Measurements from ENCODE around the gene KRT3.
"Not testable (repeated sequence)": the region's sequence is repeated elsewhere in the genome, so short reads cannot be mapped to it uniquely, and the experiment has no call there.

Gene KRT3

GRCh38 chr12:52760623-52761022 is 35.3 kb downstream of the KRT3 start:
- ATAC-seq = no peak

DNA sequence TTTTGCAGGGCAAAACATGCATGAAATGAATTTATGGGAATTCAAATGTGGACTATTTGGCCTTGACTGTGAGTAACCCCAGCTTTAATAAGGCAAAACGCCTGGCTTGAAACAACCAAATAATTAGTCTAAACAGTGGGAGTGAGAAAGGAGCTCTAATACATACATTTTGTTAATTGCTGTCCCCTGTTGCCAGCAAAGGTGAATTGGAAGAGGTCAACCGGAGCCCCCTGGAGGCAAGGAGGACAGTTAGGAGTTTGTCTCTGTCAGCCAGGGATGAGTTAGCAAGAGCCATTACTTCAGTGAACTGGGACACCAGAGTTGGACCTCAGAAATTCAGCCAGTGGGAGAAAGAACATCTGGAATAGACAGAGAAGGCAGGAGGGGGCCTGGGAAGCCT is 36.2 kb downstream of the KRT3 start:
- ATAC-seq = no peak

More at GRCh38 chr12:52760623-52761022, 35.3 kb downstream of the KRT3 start:
- DNase-seq = no peak

GRCh38 chr12:52759218-52759617 is 36.7 kb downstream of the KRT3 start:
- no peak for ATAC-seq

More for the DNA sequence above, 36.2 kb downstream of the KRT3 start:
- DNase-seq = no peak

DNA sequence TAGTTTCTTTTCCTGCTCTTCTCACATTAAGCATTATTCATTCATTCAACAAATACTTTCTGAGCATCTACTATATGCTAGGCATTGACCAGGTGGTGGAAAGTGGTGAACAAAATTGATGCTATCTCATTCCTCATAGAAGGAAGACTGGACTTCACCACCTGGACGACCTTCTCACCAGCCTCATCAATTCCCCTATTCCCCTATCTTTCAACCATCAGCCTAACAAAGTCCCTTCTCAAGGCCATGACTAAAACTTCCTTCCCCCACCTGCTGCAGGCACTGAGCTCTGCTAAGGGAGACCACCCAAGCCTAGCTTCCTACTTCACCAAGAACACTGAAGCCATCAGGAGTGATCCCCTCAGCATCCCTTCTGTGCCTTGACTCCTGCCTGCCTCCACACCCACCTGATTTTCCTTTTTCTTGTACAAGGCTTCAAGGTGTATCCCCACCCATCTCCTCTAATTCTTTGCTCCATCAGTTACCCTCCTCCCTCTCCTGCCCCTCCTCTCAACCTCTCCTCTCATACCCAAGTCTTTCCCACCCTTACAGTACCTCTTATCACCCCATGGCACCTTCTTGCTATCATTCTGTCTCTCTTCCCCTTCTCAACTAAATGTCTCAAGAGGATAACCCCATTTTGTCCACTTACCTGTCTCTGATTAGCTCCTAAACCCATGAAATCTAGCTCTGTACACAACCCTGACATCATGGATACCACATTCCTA is 38.3 kb downstream of the KRT3 start:
- DNase-seq (no peak), ATAC-seq (no peak)

More at GRCh38 chr12:52759218-52759617, 36.7 kb downstream of the KRT3 start:
- no peak for DNase-seq

DNA sequence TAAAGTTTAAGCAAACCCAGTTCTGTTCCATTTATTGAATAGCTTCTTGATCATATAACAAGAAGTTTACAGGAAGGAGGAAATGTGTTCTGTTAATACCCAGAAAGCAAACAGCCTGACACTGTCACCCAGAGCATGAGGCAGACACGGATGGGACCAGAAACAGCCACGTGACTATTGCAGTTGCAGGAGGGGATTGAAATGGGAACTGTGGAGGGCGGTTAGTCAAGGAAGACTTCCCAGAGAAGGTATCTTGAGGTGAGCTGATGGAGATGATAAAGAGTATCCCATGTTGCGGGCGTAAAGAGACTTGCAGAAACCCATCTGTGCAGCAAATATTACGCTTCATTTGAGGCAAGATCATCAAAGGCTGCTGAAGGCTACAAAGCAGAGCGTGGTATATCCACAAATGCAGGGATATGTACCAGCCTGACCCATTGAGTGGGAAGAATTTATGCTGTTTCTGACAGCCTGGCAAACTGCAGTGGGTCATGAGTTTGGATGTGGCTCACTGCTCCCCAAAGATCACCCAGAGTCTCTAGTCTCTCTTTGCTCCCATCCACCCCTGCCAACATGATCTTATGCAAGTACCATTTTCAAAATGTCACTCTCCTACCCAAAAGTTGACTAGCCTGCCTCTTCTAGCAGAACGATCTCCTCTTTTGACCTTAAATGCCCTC is 39.5 kb downstream of the KRT3 start:
- DNase-seq (no peak), ATAC-seq (no peak)

GRCh38 chr12:52755533-52755932 is 40.4 kb downstream of the KRT3 start:
- DNase-seq = no peak
- ATAC-seq = no peak

- ATAC-seq (no peak), DNase-seq (no peak)
Measured at GRCh38 chr12:52754135-52754534, 41.8 kb downstream of the KRT3 start.

GRCh38 chr12:52753283-52753682 is 42.6 kb downstream of the KRT3 start:
- DNase-seq (no peak), ATAC-seq (no peak)

DNA sequence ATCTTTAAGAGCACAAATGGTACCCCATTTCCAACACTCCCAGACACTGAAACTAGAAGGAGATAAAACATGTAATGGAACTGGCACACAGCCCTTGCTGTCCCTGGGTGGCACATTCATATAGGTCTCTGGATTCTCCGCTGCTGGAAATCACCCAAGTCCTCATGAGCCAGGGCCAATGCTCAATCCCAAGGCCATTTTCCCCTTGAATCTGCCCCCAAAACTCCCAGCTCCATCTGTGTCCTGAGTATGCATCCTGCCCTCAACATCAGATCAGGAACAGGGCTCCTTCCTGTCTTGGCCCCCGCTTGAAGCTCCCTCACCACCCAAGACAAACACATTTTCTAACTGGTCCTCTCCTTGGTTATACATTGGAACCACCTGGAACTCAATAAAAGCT is 43.4 kb downstream of the KRT3 start:
- ATAC-seq = no peak
- no peak for DNase-seq

DNA sequence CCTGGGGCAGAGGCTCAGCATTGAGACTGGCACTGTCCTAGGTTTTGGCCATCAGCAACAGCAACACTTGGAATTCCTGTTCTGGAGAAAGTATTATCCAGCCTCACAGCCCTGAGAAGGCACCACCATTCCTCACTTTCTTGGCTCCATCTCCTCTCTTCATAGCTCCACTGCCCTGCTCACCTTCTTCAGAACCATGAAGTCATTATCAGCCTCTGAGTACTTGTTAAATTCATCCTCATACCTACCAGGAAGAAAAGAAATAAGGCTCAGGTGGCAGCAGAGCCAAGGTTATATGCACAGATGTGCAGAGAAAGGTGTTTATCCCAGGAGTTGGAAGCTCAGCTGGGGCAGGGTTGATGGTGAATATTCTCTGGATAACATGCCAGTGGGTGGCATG is 44.1 kb downstream of the KRT3 start:
- no peak for ATAC-seq
- no peak for DNase-seq

DNA sequence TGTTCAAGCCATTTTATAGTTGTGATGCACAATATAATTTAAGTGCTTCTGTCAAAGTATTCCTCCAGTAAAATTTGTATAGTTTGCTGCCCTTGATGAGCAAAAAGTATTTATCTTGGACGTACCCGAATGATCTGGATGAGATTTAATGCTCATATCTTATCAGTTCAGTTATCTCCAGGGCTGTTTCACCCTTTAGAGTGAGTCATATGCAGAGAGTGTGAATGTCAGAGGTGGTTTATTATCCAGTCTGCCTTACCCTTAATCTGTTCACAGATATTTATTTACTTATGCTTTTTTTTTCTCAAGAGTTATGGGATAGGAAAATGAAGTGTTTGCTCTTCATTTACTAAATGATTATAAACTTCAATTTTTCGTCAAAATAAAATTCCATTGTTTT is 45.4 kb downstream of the KRT3 start:
- not testable (repeated sequence) for ATAC-seq, DNase-seq

- DNase-seq = no peak
- ATAC-seq = no peak
Measured at GRCh38 chr12:52749827-52750226, 46.1 kb downstream of the KRT3 start.

- ATAC-seq (no peak), DNase-seq (no peak)
Measured at GRCh38 chr12:52748578-52748977, 47.3 kb downstream of the KRT3 start.

DNA sequence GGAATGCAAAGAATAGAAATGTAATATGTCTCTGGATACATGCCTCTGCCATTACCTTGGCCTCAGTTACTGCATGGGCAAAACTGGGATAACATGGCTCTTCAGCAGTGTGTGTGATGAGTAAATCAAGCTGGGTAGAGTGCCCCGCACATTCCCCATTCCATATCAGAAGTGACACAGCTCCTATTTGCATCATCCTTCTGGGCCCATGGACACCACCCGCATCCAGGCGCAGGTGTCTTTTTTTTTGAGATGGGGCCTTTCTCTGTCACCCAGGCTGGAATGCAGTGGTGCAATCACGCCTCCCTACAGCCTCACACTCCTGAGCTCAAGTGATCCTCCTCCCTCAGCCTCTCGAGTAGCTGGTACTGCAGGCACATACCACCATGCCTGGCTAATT is 50.4 kb downstream of the KRT3 start:
- ATAC-seq = no peak
- DNase-seq = no peak

- ATAC-seq = no peak
- DNase-seq = no peak
Measured at GRCh38 chr12:52744493-52745156, 51.3 kb downstream of the KRT3 start.

- no peak for DNase-seq
- ATAC-seq = no peak
Measured at GRCh38 chr12:52742822-52743457, 53.0 kb downstream of the KRT3 start.

DNA sequence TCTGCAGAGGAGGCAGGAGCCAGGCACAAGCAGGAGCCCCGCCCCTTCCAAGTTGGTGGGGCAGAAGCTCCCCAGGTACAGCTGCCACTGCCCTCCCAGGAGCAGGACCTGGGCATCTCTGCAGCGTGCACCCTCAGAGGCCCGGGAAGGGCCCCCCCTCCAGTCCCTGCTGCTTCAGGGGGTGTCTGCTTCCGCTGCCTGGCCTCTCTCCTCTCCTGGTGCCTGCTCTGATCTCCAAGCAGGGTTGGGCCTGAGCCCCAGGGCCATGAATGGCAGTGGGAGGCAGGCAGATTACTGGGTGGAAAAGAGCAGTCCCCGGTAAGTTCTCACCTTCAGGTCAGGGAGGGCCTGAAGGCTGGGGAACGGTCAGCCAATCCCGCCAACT is 53.7 kb downstream of the KRT3 start:
- DNase-seq (no peak), ATAC-seq (no peak)

DNA sequence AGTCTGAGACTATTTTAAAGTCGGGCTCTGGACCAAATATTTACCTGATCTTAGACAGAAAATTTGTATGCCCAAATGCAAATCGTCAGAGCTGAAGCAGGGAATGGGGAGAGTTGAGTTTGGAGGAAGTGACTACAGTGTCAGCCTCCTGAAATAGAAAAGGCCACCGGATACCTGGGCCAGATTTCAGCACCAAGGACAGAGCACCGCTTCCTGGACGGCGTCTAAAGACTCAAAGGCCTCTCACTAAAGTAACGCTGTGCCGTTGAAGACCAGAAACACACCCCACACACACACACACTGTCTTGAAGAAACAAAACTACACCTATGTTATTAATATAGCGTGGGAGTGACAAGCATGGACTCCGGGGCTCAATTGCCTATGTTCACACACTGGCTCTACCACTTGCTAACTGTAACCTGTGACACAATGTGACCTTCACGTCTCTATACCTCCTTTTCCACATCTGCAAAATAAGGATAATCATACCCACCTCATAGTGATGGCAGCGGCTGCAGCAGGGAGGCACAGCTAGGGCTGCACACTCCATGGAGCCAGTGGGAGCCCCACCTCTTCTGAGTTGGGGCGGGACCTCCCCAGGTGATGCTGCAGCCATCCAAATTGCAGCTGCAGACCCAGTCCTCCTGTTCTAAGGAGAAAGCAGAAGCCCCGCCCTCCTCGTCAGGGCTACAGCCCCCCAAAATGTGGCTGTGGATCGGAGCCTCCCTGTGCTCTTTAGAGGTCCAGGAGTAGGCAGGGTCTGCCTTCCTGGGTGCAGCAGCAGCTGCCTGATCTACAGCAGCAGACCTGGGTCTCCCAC is 54.3 kb downstream of the KRT3 start:
- ATAC-seq (no peak), DNase-seq (peak; percentile 78)

GRCh38 chr12:52740584-52740983 is 55.3 kb downstream of the KRT3 start:
- DNase-seq (no peak), ATAC-seq (no peak)

GRCh38 chr12:52739963-52740362 is 56.0 kb downstream of the KRT3 start:
- DNase-seq = no peak
- ATAC-seq = no peak
